HG03095 (cell line): Measurements from ENCODE around the gene HAUS3.
"Not testable (repeated sequence)": the region's sequence is repeated elsewhere in the genome, so short reads cannot be mapped to it uniquely, and the experiment has no call there.

Experiments used
- ATAC-seq: cut with Tn5 transposase; IDR thresholded peaks from one replicate; pipeline ENCODE4 v1.9.1; 2021; ENCODE audit warnings: moderate library complexity; ENCODE audit not compliant: unreplicated experiment

HAUS3 gene

GRCh38 chr4:2276581-2277325 is 34.8 kb upstream of the HAUS3 start:
- no peak for ATAC-seq

GRCh38 chr4:2275546-2276251 is 33.8 kb upstream of the HAUS3 start:
- ATAC-seq = no peak

GRCh38 chr4:2275044-2275397 is 33.1 kb upstream of the HAUS3 start:
- ATAC-seq = not testable (repeated sequence)

- no peak for ATAC-seq
Observed at GRCh38 chr4:2274320-2275043, 32.6 kb upstream of the HAUS3 start.

- ATAC-seq = no peak
Observed at GRCh38 chr4:2273657-2274319, 31.9 kb upstream of the HAUS3 start.

GRCh38 chr4:2273221-2273620 is 31.3 kb upstream of the HAUS3 start:
- ATAC-seq = no peak

GRCh38 chr4:2272828-2273120 is 30.9 kb upstream of the HAUS3 start:
- no peak for ATAC-seq

- no peak for ATAC-seq
Observed at GRCh38 chr4:2272026-2272827, 30.3 kb upstream of the HAUS3 start.

GRCh38 chr4:2271279-2272025 is 29.5 kb upstream of the HAUS3 start:
- ATAC-seq = no peak

- ATAC-seq = no peak
Observed at GRCh38 chr4:2270341-2271165, 28.6 kb upstream of the HAUS3 start.

- ATAC-seq = no peak
Observed at GRCh38 chr4:2269618-2270163, 27.8 kb upstream of the HAUS3 start.

- no peak for ATAC-seq
Observed at GRCh38 chr4:2269206-2269531, 27.2 kb upstream of the HAUS3 start.

- no peak for ATAC-seq
Observed at GRCh38 chr4:2268357-2269205, 26.7 kb upstream of the HAUS3 start.

- ATAC-seq = no peak
Observed at GRCh38 chr4:2267841-2268240, 25.9 kb upstream of the HAUS3 start.

GRCh38 chr4:2267320-2267811 is 25.4 kb upstream of the HAUS3 start:
- ATAC-seq = no peak

GRCh38 chr4:2266821-2267220 is 24.9 kb upstream of the HAUS3 start:
- ATAC-seq = no peak

GRCh38 chr4:2266181-2266580 is 24.3 kb upstream of the HAUS3 start:
- no peak for ATAC-seq
